GM19397 (cell line): ENCODE measurements around the gene ATAD3B.
"Not testable (repeated sequence)": the region's sequence is repeated elsewhere in the genome, so short reads cannot be mapped to it uniquely, and the experiment has no call there.

Source experiments
- ATAC-seq: cut with Tn5 transposase; IDR thresholded peaks from one replicate; pipeline ENCODE4 v1.9.1; 2021; ENCODE audit warnings: mild to moderate bottlenecking, moderate library complexity; ENCODE audit not compliant: unreplicated experiment

The ATAD3B gene

DNA sequence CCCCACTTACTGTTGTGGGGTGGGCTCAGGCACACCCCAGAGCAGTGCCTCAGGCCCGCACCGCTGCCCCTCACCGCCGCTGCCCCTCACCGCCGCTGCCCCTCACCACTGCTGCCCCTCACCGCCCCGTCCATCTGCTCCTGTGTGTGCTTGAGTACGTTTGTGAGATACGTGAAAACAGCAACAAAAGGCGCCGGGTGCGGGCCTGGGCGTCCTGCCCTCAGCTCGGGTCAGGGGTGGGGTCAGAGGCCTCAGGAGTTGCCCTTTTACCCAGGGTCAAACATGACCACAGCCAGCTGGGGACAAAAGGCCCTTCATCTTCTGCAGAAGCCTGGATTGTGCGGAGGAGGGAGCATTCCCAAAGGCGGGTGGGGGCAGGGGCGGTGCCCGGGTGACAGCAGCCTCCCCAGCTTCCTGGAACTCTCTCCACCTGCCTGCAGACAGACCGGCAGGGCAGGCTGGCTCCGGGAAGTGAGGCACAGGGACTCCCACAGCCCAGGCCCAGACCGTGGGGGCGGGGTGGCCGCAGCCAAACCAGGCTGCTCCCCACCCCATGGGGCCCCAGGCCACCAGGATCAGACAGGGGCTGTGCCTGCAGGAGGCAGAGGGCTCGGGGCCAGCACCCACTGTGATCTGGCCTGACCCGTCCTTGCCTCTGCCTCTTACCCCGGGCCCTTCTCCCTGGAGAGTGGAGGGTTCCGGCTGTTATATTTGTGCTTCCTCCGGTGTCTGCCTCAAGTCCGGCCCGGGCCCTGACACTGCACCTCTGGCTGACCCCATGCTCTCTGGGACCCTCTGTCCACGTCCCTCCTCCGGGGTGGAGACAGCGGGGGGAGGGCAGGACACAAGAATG is 38.4 kb upstream of the ATAD3B start:
- ATAC-seq = no peak

DNA sequence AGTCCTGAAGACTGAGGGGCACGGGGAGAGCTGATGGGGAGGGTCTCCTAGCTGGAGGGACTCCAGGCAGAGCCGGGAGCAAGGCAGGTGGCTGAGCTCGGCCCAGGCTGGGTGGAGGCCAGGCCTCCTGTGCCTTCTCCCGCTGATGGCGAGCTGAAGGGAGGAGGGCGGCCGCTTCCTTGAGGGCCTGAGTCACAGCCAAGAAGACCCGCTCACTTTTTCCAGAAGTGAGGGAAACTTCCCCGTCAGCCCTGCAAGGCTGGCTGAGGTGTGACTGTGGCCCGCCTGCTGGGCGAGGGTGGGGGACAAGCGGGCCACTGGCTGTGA is 37.8 kb upstream of the ATAD3B start:
- ATAC-seq = no peak

- no peak for ATAC-seq
These were observed 37.3 kb upstream of the ATAD3B start for GRCh38 chr1:1434131-1434823.

DNA sequence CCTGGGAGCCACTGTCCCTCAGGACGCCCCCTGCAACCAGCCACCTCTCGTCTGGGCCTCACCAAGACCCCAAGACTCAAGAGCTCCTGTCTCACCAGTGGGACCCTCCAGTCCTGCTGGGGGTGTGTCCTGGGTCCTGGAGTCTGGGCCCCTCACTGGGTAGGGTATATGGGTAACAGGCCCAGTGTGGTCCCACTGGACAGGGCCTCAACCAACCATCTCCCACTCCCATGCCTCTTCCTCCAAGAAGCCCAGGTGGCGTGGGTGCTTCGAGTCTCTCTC is 36.8 kb upstream of the ATAD3B start:
- ATAC-seq = no peak

GRCh38 chr1:1435106-1435903 is 36.3 kb upstream of the ATAD3B start, which contains the start of gene VWA1:
TSS of gene VWA1 (plus strand) at chr1:1435690. CDS start at chr1:1435749, 59 bp downstream.
- peak; percentile 39 for ATAC-seq

- ATAC-seq = peak; percentile 3
These were observed 35.5 kb upstream of the ATAD3B start for GRCh38 chr1:1435911-1436629.

DNA sequence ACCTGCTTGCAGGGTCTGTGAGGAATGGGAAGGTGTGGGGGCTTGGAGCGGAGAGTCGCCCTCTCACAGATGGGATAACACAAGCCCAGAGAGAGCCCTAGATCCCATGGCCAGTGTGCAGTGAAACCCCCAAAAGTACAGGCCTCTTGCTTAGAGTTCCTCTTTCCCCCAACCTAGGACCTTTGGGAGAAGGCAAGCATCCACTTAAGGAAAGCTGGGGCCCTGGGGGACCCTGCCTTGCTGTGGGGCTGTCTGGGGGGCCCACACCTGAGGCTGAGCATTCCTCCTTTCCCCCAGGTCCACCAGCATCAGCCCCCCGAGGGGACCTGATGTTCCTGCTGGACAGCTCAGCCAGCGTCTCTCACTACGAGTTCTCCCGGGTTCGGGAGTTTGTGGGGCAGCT is 34.9 kb upstream of the ATAD3B start:
- no peak for ATAC-seq

DNA sequence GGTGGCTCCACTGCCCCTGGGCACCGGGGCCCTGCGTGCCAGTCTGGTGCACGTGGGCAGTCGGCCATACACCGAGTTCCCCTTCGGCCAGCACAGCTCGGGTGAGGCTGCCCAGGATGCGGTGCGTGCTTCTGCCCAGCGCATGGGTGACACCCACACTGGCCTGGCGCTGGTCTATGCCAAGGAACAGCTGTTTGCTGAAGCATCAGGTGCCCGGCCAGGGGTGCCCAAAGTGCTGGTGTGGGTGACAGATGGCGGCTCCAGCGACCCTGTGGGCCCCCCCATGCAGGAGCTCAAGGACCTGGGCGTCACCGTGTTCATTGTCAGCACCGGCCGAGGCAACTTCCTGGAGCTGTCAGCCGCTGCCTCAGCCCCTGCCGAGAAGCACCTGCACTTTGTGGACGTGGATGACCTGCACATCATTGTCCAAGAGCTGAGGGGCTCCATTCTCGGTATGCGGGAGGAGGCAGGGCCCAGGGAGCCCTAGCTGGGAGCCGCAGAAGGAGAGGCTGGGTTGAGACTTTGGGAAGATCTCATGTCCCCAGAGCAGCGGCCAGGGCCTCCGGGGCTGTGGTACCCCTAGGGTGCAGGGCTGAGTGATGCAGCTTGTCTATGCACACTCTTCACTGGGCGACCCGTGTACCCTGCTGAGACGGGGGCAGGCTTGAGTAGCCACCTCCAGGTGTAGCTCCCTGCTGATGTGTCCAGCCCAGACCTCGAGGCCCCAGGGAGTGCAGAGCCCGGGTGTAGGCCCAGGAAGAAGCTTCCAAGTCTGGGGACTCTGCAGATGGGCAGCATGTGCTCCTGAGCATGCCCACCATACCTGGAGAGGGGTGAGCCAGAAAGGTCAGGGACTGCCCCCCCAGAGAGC is 34.3 kb upstream of the ATAD3B start:
- no peak for ATAC-seq

DNA sequence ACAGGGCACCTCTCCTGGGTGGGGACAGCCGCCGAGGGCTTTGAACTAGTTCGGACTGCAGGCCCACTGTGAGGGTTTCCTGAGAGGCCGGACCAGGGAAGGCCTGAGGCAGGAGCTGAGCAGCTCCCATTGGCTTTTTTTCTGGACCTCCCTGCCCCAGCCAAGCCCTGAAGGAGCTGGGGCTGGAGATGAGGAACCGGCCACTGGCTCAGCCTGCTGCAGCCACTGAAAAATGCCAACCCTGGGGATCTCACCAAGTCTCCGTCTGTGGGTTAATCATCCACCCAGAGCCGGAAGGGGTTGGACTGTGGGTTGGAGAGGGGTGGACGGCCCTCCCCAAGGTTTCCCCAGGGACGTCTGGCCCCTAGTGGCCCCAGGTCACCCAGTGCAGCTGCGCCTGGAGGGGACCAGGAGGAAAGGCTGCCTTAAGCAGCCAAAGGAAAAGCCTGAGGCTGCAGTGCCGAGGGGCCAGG is 33.6 kb upstream of the ATAD3B start:
- ATAC-seq = no peak

GRCh38 chr1:1438531-1439381 is 32.8 kb upstream of the ATAD3B start:
- ATAC-seq = no peak

DNA sequence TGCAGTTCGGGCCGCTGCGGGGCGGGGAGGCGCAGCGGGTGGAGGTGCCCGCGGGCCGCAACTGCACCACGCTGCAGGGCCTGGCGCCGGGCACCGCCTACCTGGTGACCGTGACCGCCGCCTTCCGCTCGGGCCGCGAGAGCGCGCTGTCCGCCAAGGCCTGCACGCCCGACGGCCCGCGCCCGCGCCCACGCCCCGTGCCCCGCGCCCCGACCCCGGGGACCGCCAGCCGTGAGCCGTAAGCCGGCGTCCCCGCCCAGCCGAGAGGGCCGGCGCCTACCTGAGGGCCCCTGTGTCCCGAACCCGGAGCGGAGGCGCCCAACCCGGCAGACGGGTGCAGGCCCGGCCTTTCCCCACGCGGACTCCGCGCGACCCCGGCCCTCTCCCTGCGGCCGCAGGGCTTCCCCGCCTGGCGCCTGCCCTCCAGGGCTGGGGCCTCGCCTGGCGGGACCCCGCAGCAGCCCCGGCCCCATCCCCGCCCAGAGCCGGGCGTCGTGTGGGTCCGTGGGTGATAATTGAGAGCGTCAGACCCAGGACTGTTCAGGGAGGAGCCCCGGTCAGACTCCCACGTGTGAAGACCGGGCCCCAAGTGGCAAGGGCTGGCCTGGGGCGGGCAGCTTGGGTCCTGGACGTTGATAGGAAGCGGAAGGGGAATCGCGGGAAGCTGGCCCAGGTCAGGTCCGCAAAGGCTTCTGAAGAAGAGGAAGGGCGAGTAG is 31.9 kb upstream of the ATAD3B start:
- no peak for ATAC-seq

DNA sequence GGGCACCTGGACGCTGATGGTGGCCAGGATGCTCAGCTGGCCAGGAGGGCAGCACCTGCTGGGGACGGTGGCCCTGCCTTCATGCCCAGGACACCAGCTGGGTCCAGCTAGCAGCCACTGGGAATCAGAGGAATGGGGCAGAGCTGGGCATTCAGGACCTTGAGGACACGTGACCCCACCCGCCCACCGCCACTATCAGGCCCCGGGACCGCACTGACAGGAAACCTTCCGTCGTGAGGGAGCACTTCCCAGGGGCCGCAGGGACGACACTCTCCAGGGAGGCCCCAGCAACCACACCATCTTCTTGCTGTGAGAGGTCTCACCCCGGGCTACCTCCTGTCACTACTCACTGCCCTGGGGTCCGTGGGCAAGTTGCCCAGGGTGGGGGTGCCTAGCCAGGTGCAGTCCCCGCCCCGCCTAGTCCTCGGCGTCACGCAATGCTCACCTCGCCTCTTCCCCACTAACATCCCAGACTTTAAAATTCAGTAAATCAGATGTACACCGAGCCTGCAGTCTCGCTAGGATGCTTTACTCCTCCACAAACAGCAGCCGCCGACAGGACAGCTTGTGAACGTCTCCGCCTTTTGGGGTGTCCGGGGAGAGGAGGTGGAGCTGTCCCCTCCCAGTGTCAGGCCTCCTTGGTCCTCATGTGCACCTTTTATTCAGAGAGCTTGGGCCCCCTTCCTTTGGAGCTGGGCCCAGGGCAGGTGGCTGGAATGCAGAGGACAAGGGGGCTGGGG is 31.1 kb upstream of the ATAD3B start:
- no peak for ATAC-seq

- no peak for ATAC-seq
These were observed 30.3 kb upstream of the ATAD3B start for GRCh38 chr1:1441002-1441888.

GRCh38 chr1:1442069-1442770 is 29.3 kb upstream of the ATAD3B start:
- ATAC-seq = no peak

GRCh38 chr1:1446631-1447030 is 24.9 kb upstream of the ATAD3B start:
- ATAC-seq = not testable (repeated sequence)

GRCh38 chr1:1449099-1449739 is 22.3 kb upstream of the ATAD3B start, which contains the start of gene ATAD3C:
TSS of gene ATAD3C (plus strand) at chr1:1449689. CDS start at chr1:1450684, 995 bp downstream.
- no peak for ATAC-seq
